ENCODE measurements around the gene KIF27. TPM values are rescaled to one million over a fixed set of nuclear protein-coding genes. Genes with fewer than 3 reads are reported as not detected.

The KIF27 gene, protein sequence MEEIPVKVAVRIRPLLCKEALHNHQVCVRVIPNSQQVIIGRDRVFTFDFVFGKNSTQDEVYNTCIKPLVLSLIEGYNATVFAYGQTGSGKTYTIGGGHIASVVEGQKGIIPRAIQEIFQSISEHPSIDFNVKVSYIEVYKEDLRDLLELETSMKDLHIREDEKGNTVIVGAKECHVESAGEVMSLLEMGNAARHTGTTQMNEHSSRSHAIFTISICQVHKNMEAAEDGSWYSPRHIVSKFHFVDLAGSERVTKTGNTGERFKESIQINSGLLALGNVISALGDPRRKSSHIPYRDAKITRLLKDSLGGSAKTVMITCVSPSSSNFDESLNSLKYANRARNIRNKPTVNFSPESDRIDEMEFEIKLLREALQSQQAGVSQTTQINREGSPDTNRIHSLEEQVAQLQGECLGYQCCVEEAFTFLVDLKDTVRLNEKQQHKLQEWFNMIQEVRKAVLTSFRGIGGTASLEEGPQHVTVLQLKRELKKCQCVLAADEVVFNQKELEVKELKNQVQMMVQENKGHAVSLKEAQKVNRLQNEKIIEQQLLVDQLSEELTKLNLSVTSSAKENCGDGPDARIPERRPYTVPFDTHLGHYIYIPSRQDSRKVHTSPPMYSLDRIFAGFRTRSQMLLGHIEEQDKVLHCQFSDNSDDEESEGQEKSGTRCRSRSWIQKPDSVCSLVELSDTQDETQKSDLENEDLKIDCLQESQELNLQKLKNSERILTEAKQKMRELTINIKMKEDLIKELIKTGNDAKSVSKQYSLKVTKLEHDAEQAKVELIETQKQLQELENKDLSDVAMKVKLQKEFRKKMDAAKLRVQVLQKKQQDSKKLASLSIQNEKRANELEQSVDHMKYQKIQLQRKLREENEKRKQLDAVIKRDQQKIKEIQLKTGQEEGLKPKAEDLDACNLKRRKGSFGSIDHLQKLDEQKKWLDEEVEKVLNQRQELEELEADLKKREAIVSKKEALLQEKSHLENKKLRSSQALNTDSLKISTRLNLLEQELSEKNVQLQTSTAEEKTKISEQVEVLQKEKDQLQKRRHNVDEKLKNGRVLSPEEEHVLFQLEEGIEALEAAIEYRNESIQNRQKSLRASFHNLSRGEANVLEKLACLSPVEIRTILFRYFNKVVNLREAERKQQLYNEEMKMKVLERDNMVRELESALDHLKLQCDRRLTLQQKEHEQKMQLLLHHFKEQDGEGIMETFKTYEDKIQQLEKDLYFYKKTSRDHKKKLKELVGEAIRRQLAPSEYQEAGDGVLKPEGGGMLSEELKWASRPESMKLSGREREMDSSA (N-terminal part only)
- 5.5 and 9.0 TPM in 2 replicates for total RNA-seq

DNA sequence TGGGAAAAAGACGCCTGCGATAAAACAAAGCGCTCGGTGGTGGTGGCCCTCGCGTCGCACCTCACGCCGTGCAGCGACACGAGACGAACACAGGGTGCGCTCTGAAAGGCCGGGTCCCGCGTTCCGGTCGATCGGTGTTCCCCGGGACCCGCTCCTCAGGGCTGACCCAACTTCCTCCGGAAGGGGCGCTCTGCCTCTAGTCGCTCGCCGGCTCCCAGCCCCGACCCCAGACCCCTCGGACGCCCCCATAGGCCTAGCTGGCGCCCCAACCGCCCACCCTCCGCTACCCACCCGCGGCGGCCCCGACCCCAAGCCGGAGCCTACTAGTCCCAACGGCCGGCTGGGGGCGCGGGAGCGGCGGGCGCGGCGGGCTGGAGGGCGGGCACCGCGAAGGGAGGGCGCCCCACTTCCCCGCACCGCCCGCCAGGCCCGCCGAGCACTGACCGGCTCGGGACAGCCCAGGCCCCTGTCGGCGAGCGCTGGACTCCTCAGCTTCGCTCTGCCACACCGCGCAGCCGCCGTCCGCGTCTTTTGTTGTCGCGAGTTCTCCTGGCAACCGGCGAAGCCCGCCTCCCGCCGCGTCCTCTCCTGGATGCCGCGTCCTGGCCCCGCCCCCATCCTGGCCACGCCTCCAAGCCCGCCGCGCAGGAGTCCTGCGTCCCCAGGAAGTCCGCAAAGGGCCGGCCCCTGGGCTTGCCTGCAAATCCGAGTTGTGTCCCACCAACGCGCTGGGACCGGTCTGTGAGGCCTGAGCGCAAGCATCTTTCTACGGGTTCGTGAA is at the start of gene KIF27:
Gene KIF27 (minus strand): TSS at position 506 of the 781 bp plus-strand sequence. CDS start 5,841 bp downstream, outside the sequence.

DNA sequence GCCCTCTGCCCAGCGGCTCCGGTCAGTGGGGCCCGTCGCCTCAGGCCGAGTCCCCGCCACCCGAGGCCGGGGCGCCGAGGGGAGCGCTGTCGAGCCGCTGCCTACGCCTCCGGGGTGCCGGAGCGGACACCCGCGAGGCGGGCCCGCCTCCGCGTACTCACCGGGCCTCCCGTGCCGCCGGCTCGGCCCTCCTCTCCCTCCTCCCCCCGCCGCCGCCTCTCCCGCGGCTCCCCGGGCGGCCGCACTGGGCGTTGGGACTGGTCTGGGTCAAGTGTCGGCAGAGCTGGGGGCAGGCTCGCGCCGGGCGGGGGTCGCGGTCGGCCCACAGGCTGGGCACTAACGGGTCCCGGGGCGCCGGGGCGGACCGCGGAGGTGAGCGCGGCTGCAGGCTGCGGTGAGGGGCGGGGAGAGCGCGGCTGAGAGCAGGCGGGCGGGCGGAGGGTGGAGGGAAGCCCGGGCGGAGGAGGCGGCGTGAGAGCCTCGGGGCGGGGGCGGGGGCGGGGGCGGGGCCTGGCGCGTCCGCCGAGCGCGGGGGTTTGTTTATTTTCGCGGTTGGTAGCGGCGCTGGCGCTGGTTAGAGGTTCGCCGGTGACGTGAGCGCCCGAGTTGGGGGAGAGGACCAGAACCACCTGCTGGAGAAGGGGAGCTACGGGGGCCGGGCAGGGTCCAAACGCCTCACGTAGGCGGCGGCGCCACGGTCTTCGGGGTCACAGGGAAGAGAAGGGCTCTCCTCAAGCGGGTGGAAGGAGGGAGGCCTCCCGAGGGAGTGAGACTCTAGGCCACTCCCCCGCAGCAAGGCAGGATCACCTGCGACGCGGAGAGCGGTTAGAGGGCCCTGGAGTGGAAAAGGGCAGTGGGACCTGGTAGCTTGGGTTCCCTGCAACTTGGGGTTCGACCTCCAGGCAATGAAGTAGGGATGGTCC is 103.6 kb downstream of the KIF27 start, which contains the start of gene GKAP1:
Gene GKAP1 (minus strand): TSS at position 414 of the 923 bp plus-strand sequence. CDS start 11,252 bp downstream, outside the sequence.

Other genes starting within 250 kb of the KIF27 start
- 113 and 150 TPM in 2 replicates for gene UBQLN1, start 213.5 kb downstream of the KIF27 start, total RNA-seq
- 0.34 and 1.6 TPM in 2 replicates for gene GKAP1, start 103.7 kb downstream of the KIF27 start, total RNA-seq
- 554 and 588 TPM in 2 replicates for gene HNRNPK, start 58.8 kb upstream of the KIF27 start, total RNA-seq
- gene RMI1, start 59.4 kb upstream of the KIF27 start, total RNA-seq: 4.4 and 7.8 TPM in 2 replicates